ENCODE data around the gene NXPH3.

NXPH3 gene

DNA sequence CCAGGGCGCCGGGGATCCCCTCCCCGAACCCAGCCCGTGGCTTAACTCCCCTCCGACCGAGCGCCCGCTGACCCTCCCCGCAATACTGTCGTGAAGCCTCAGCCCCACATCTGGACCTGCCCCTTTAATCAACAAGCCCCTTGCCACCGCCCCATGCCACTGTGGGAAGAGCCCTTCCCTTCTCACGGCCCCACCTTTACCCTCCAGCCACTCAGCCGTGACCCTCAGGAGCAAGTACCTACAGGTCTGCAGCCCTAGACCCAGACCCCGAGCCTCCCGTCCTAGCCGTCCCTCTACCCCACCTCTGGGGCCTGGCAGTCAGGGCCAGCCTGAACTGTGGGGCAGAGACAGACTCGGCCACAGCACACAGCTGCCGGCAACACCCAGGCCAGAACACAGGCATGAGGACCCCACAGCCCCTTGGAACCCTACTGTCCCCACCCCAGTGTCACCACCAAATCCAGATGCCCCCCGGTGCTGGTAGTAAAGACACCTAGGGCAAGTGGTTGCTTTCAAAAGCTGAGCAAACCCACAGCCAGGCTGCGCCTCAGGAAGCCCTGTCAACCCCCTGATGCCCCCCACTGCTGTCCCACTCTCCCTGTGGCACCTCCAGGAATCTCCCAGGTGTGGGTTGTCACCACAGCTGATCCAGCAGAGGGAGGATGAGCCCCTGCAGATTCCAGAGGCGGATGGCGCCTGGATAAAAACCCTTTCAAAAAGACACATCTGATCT lies 1.4 kb downstream of the NXPH3 start:
- DNase-seq, result no peak

DNA sequence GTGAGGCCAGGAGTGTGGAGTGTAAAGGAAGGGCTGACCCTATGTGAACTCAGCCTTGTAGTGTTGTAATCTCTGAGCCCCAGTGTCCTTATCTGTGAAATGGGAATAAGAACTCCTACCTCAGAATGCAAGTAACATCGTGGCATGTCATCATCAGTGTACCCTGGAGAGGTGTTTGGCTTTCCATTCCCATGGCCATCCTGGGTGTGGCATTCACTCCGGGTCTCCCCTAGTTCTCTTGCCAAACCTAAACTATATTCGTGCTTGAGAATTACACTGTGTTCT lies 1.9 kb downstream of the NXPH3 start:
- no peak for DNase-seq

DNA sequence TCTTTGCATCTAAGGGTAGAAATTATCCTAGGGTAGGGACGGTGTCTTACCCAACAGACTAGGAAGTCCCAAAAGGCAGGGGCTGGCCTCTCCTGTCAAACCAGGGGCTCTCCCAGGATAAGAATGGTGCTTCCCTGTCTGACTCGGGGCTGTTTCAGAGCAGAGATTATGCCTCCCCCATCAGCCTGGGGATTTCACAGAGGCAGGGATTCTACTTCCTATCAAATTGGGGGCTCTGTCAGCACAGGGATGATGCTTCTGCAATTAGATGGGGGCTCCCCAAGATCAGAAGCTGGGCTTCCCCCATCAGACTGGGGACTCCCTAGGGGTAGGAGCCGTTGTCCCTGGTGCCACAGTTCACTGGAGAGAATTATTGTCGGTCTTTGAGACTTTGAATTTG lies 2.3 kb downstream of the NXPH3 start:
- DNase-seq, result no peak

DNA sequence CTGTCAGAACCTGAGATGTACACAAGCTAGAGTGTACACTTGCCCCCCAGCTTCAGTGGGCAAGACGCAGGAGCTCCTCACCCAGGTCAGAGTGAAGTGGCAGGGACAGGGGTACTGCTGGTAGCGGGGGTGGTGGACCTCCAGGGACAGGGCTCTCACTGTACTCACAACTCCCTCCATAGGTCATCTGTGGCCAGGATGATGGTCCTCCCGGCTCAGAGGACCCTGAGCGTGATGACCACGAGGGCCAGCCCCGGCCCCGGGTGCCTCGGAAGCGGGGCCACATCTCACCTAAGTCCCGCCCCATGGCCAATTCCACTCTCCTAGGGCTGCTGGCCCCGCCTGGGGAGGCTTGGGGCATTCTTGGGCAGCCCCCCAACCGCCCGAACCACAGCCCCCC lies 2.7 kb downstream of the NXPH3 start:
- no peak for DNase-seq

DNA sequence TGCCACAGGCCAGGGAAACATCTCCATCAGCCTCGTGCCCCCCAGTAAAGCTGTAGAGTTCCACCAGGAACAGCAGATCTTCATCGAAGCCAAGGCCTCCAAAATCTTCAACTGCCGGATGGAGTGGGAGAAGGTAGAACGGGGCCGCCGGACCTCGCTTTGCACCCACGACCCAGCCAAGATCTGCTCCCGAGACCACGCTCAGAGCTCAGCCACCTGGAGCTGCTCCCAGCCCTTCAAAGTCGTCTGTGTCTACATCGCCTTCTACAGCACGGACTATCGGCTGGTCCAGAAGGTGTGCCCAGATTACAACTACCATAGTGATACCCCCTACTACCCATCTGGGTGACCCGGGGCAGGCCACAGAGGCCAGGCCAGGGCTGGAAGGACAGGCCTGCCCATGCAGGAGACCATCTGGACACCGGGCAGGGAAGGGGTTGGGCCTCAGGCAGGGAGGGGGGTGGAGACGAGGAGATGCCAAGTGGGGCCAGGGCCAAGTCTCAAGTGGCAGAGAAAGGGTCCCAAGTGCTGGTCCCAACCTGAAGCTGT lies 3.4 kb downstream of the NXPH3 start:
- DNase-seq, result no peak

DNA sequence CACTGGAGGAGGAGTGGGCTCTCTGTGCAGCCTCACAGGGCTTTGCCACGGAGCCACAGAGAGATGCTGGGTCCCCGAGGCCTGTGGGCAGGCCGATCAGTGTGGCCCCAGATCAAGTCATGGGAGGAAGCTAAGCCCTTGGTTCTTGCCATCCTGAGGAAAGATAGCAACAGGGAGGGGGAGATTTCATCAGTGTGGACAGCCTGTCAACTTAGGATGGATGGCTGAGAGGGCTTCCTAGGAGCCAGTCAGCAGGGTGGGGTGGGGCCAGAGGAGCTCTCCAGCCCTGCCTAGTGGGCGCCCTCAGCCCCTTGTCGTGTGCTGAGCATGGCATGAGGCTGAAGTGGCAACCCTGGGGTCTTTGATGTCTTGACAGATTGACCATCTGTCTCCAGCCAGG lies 3.9 kb downstream of the NXPH3 start:
- DNase-seq, result no peak

DNA sequence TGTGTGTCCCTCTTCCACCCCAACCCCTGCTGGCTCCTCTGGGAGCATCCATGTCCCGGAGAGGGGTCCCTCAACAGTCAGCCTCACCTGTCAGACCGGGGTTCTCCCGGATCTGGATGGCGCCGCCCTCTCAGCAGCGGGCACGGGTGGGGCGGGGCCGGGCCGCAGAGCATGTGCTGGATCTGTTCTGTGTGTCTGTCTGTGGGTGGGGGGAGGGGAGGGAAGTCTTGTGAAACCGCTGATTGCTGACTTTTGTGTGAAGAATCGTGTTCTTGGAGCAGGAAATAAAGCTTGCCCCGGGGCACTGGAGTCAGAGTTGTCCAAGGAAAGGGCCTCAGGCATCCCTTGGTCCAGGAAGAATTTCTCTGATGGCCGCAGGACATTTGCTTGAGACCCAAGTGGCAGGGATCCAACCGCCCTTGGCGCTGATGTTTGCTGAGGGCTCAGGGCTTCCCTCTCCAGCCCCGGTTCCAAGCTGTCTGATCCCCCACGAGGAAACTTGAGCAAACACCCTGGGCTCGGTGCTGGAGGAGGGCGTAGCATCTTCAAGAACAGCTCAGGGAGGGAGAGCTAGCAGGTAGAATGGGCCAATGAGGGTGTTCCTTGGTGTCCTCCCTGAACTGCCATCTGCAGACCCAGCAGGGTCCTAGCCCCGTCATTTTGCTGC lies 4.5 kb downstream of the NXPH3 start:
- DNase-seq, result no peak

DNA sequence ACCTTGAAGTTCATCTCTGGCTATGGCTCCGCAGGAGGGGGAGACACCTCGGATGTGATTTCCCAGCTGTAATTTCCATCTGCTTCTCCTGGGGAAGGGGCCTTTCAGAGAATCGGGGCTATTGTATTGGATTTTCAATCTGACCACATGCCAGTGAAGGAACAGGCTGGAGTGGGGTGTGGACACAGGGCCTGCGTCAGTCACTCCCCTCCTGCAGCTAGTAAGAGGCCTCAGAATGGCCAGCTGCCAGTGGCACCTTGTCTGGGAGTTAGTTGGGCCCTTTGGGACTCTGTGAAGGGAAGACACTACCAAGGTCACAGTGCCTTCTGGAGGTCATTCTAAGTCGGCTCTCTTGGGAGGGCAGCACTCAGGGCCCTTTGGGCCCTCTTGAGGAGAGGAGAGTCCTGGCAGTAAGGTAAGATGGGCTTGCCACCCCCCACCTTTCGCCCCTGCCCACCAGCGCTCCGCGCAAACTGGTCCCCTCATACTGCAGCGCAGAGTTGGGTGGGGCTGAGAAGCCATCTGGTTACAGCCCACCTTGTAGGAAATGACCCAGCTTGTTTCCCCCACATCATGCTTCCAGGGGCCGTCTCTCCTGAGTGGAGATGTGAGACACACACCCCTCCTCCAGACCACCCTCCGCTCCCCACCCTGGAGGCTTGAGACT lies 5.4 kb downstream of the NXPH3 start:
- no peak for DNase-seq

DNA sequence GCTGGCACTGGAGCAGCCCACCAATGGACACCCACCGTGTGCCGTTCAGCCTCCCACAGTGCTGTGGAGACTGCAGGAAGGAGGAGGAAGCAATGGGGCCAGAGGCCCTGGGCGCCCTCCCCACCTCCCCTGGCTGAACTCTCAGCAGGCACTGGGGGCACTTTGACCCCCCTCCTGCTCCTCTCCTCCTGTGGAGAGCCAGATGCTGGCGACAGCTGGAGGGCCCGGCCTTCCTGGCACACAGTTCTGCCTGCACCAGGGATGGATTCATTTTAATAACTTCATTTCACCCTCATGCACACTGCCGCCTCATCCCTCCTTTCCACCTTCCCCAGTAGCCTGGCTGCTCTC lies 6.0 kb downstream of the NXPH3 start:
- no peak for DNase-seq

DNA sequence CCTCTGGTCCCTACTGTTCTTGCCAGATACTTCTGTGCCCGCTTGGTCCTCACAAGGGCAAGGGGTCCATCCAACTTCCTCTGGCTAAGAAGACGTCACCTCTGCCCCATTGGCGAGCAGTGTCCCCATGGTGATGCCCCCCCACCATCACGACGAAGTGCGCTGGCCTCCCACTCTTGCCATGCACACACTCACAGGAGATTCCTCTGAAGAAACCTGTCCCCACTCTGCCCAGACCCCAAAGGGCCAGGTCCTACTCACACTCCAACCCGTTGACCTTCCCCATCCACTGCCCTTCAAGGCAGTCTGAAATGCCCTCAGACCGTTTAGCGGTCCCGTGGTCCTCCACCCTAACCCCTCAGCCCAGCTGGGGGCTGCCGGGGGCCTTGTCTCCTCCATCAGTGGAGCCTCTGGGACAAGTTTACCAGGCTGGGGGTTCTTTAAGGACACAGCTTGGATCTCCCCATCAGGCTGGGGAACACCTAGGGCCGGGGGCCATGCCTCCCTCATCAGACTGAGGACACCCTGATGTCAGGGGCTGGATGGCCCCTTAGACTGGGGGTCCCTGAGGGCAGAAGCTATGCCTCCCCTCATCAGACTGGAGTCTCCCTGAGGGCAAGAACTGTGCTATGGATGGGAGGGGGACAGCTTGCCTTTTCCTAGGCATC lies 6.5 kb downstream of the NXPH3 start:
- DNase-seq, result no peak

DNA sequence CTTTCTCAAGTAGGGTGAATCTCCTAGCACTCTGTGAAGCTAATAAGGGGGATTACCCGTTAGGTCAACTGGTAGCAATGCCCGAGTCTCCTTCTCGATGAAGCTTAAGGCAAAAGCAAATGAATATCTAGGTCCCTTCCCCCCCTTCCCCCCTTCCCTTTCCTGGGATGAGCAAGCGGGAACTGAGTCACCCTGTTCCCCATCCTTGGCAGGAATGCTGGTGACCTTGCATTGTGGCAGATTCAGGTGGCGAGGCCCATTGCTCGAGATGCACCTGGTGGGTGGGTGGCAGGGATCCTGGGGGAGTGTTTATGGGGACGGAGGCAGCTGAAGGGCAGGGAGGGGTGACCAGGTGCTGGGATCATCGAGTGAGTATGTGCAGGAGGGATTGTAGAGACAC lies 7.1 kb downstream of the NXPH3 start:
- no peak for DNase-seq

DNA sequence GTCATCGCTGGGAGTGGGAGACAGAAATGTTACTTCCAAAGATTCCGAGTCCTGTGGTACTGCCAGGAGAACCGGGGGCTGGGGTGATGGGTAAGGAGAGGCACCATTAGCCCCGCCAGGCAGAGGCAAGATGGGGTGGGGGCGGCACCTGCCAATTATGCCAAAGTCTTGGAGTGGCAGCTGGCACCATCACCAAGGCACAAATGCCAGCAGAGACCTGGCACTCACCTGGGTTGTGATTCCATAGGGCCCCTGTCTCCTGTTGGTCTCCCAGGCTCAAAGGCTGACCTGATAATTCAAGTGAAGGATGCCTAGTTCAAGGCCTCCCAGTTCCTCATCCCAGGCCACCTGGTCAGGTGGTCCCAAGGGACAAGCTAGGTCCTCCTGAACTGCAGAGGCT lies 7.6 kb downstream of the NXPH3 start:
- no peak for DNase-seq

DNA sequence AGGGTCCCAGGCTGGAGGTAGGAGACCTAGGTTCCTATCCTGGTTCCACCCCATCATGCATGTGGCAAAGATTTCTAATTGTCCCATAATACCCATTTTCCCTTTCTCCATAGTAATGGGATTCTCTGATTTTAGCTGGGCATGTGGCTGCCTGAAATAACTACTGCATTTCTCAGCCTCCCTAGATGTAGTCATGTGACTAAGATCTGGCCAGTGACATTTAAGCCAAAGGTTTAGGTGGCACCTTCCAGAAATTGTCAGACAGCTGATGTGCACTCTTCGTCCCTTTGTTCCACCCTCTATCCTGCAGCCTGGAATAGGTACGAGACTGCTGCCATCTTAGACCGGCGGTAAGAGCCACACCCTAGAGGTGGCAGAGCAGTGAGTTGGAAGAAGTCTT lies 8.2 kb downstream of the NXPH3 start:
- DNase-seq, result no peak

DNA sequence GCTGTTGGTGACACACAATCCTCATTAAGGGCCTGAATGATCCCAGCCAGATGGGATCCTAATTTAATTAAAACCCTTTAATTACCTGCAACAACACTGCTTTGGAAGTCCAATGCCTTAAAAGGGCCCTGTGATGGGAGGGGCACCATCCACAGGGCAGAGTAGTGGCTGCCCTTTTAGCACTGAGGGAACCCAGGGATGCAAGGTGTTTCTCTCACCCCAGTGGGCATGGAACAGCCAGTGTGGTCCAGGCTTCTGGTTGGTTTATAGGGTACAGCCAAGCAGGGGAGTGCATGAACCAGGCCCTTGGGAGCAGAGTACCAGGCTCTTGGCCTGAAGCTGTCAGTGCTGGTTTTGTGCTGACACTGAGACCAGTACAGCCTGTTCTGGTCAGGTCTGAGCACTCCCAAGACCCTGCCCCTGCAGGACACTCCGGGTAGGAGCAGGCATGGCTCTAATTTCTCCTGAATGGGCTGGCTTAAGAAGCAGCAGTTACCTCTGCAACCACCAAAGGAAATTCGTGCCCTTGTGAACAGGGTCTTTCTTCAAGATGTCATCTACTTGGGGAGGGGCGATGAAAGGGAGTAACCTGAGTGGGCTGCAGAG lies 9.9 kb downstream of the NXPH3 start:
- no peak for DNase-seq

DNA sequence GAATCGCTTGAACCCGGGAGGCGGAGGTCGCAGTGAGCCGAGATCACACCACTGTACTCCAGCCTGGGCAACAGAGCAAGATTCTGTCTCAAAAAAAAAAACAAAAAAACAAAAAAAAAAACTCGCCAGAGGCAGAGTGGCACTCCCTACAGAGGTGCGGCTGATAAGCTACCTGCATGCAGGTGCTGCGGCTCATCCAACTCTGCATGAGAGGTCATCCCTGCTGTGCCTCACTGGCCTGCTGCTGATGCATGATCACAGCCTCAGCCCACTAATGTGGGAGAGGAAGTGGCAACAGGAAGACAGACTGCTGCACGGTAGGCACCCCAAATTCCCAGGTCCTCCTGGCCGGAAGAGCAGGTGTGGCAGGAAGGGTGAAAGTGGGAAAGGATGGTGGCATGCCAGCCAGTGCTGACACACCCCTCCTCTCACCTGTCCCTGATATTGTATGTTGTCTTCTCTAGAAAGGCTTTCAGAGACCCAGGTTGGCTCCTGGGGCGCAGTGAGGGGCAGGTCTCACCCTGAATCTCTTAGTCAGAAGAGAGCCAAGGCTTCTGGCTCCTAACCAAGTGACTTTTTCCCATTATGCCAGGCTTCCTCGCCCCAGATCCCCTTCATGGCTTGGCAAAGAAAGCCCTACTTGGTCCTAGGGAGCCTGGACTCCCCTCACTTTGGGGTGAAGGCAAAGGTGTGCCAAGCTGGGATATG lies 11.8 kb downstream of the NXPH3 start:
- no peak for DNase-seq

DNA sequence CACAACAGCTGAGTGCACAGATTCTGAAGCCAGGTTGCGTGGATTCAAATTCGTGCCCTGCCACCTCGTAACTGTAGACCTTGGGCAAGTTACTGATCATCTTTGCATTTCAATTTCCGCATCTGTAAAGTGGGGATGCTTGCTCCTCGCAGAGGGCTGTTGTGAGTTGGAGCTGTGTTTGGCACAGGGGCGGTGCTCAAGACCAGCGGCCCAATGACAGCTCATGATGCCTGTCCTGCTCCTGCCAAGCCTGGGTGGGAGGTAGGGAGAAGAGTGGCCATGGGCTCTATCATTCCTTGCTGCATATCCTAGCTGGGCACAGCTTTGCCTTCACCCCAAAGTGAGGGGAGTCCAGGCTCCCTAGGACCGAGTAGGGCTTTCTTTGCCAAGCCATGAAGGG lies 12.6 kb downstream of the NXPH3 start:
- no peak for DNase-seq

DNA sequence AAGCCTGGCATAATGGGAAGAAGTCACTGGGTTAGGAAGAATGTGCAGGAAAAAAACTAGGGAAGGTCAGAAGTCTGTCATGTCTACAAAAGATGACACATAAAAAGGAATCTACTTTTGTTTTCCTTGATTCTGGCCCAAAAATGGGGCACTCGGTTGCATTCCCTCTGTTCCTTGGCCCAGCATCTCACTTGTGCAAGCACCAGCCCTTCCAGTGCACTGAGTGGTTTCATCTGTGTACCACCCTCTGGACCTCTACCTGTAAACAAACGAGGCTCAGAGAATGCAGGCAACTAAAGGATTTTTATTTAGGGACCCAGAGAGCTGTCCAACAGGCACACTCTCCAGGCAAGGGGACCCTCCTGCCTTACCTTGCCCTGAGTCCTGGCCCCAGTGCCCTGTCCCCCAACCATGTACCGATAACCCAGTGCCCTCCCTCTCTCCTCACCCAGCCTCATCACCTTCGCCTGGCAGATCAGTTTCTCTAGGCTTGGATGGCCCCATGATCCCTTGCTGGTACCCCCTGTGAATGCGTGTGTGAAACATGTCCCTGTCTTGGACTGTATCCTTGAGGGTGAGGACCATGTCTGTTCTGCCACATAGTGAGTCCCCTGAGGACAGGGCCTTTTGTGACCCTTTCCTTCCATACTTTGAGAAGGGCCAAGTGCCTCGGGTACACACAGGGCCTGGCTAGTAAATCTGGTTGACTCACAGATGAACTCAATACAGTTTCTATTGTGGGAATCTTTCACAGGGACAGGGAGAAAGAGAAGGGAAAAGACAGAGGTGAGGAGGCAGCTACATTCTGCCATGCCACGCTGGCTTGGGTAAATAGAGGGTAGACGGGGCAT lies 13.3 kb downstream of the NXPH3 start:
- DNase-seq, result no peak

DNA sequence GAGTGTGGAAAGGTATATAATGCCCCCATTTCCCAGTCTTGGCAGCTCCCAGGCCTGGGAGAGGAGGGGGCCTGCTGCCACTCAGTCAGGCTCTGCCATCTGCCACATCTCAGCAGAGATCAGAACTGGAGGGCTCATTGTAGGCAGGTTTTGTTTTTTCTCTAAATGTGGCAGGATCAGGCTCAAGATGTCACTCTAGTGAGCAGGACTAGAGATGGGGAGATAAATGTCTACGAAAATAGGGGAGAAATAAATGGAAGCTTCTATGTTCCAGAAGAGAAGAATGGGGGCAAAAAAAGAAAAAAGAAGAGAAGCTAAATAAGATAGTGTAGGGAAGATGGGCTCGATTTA lies 13.9 kb downstream of the NXPH3 start:
- no peak for DNase-seq

DNA sequence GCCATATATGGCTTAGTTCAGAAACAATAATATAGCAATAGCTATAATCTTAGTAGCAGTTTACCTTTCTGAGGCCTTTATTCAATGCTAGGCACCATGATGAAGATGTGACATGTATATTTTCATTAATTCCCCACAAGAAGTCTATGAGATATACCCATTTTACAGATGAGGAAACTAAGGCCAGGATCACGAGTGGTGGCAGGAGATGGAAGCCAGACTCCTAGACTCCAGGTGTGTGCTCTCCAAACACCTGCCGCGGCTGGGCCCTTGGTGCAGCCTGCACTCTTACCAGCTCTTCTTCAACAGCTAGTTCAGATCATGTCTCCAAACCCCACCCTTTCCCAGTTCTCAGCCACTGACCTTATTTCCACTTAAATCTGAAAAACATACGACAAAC lies 15.2 kb downstream of the NXPH3 start:
- no peak for DNase-seq

DNA sequence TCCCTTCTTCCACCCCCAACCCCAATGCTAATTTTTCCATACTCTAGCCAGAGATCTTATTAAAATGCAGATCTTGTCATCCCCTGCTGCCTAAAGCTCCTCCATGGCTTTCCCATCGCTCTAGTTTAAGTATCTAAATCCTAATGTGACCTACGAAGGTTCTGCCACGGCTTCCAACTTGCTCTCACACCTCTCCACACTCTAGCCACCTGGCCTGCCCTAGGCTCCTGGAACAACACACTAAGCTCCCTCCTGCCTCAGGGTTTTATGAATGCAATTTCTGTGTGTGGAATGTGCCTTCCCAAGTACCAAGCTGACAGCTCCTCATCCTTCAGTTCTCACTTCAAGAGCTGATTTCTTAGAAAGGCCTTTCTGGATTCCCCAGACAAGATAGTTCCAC lies 16.6 kb downstream of the NXPH3 start:
- no peak for DNase-seq

DNA sequence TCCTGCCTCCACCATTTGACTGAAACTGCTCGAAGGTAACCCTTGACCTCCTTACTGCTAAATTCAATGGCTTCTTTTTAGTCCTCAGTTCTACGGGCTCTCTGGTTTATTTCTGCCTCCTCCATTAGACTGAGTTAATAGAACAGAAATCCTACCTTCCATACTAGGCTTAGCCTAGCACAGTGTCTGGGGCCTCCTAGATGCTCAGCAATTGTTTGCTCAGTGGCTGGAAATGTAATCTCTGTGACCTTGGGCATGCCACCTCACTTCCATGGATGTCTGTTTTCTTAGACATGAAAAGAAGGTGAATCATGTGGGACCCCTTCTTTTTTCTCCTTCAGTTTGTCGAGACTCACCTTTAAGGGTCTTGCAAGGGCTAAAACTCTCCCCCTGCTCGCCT lies 19.7 kb downstream of the NXPH3 start:
- DNase-seq, result no peak

DNA sequence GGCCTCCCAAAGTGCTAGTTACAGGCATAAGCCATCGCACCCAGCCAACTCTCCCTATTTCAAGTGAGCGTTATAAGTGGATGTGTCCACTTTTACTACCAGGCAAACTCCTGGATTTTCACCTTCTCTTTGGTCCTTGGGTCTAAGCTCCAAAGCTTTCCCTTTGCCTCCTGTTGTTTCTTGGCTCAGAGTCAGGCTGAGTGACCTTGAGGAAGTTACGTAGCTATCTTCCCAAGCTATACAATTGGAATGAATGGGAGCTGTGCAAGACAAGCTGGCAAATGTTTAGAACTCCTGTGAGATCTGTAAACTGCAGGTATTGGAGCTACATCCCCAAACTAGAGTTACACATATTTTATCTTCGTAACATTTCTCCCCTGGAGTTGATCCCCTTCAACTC lies 20.3 kb downstream of the NXPH3 start:
- DNase-seq, result no peak

All from 8988T (cell line).